ENCODE data around the gene USB1.

Gene USB1

GRCh38 chr16:58049232-58050185, 48.3 kb downstream of the USB1 start:
- DNase-seq (no peak), ATAC-seq (no peak)

GRCh38 chr16:58051296-58051695, 50.1 kb downstream of the USB1 start:
- ATAC-seq = no peak

GRCh38 chr16:58051821-58052603, 50.8 kb downstream of the USB1 start:
- no peak for DNase-seq
- no peak for ATAC-seq

More at GRCh38 chr16:58051296-58051695, 50.1 kb downstream of the USB1 start:
- no peak for DNase-seq

- ATAC-seq = no peak
- DNase-seq = no peak
These were observed 52.4 kb downstream of the USB1 start for GRCh38 chr16:58053682-58054005.

GRCh38 chr16:58054289-58054688, 53.1 kb downstream of the USB1 start:
- ATAC-seq (no peak), DNase-seq (no peak)

- DNase-seq (no peak), ATAC-seq (no peak)
These were observed 55.4 kb downstream of the USB1 start for GRCh38 chr16:58056580-58056979.

GRCh38 chr16:58057121-58057520, 55.9 kb downstream of the USB1 start:
- no peak for ATAC-seq
- DNase-seq = no peak

GRCh38 chr16:58057784-58058183, 56.6 kb downstream of the USB1 start:
- DNase-seq = no peak

GRCh38 chr16:58062821-58063220, 61.6 kb downstream of the USB1 start:
- no peak for ATAC-seq
- no peak for DNase-seq

More at GRCh38 chr16:58057784-58058183, 56.6 kb downstream of the USB1 start:
- no peak for ATAC-seq

- DNase-seq = no peak
- ATAC-seq = no peak
These were observed 62.3 kb downstream of the USB1 start for GRCh38 chr16:58063377-58064076.

- DNase-seq (no peak), ATAC-seq (no peak)
These were observed 69.4 kb downstream of the USB1 start for GRCh38 chr16:58070585-58070984.
